Dermis blood vessel endothelial cell (primary cell): ENCODE data around the gene RASGRP2. TPM values are rescaled to one million over a fixed set of nuclear protein-coding genes. Genes with fewer than 3 reads are reported as not detected.
"Not testable (repeated sequence)": the region's sequence is repeated elsewhere in the genome, so short reads cannot be mapped to it uniquely, and the experiment has no call there.

Experiments
- DNase-seq: peaks from one replicate; pipeline ENCODE4 v3.0.0; 2010
- total RNA-seq: library from RNA; depleted of rRNA; stranded (reverse); fragments of >200 nt; gene quantifications from 2 replicates; pipeline ENCODE4 v1.2.3, GENCODE V29; 2014

The RASGRP2 gene
- total RNA-seq, 1 donor from 2014 or later, result 2.9 TPM

DNA sequence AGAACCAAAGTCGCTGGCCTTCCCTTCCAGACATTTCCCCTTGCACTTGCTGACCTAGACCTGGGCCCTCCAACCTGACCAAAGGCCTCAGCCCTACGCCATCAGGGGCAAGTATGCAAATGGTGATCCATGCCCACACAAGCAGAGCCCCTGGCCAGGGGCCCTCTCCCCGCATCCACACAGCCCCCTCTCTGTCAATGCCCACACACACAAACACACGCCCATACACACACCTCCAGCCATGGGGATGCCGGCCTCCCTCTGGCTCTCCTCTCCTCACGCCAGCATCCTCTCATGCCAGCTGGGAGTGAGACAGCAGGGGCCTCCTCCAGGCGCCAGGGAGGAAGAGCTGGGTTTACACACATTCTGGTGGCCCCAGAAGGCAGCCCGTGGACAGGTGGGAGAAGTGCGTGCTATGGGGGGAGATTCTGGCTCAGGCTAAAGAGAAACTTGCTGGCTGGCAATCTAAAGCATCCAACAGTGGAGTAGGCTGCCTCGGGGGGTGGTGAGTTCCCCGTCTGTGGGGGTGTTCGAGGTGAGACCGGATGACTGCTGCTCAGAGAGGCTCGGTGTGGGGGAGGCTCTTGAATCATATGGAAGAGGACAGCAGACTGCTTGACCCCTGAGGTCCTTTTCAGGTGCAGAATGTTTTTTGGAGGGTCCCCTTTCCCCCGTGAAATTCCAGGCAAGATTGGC, 25.7 kb downstream of the RASGRP2 start:
- DNase-seq, result no peak

DNA sequence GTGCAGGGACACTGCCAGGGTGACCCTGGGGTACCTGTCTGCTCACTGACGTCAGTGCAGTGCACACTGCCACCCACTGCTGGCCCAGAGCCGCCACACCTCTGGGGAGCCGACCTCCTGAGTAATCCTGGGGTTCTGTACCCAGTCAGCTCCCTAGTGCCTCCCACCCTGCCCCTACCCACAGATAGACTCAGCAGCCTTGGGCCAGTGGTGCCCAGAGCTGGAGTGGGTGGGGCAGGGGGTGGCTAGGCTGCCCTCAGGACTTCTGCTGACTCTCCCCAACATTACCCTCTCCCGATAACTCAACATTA, 26.7 kb downstream of the RASGRP2 start:
- no peak for DNase-seq

DNA sequence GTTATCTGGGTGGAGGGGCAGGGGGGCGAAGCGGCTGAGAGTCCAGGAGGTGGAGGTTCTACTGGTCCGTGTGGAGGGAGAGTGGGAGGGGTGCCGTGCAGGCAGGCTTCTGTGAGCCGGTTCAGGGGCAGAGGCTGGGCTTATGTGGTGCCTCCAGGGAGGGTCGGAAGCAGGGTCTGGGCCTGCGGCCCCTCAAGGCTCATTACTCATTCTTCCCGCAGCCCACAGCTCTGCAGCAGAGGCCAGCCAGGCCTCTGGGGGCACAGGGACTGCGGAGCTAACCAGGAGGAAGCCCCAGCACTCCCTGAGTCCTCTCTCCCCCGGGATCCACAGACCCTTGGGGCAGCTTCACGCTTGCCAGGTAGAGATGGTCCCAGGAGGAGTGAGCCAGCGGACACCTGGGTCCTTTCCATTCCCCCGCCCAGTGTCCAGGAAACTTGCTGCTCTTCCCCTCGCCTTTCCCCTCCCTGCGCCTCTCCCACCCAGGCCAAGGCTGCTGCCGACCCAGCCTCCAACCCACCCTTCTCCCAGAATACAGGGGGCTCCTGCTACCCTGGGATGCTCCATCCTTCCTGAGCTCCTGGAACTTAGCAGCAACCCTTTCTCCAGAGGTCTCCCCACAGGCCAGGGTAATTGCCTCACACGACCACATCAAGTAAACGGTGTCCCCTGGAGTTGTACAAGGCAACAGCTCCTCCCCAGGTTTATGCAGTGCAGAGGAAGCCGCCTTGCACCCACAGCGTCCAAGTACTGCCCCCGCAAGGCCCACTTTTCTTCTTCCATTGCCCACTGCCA, 27.3 kb downstream of the RASGRP2 start:
- DNase-seq, result no peak

- no peak for DNase-seq
Measured at GRCh38 chr11:64715756-64716472, 28.0 kb downstream of the RASGRP2 start.

GRCh38 chr11:64715110-64715509, 28.8 kb downstream of the RASGRP2 start:
- DNase-seq, result no peak

DNA sequence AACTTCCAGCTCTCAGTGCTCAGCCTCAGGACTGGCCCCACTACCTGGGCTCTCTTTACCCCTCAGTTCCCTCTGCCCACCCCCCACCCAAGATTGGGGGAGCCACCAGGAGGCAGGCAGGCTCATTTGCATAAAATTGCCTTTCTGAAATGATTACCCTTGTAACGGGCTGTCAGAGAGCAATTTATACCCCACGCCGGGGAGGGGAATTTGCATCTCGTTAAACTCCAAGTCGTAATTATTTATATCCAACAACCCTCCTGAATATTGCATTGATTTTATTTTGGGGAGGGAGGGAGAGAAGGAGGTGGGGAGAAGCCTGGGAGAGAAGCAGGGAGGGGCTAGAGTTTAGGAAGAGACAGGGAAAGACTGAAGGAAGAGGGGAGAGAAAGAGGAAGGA, 29.3 kb downstream of the RASGRP2 start:
- no peak for DNase-seq

GRCh38 chr11:64713781-64714363, 30.1 kb downstream of the RASGRP2 start:
- DNase-seq, result no peak

DNA sequence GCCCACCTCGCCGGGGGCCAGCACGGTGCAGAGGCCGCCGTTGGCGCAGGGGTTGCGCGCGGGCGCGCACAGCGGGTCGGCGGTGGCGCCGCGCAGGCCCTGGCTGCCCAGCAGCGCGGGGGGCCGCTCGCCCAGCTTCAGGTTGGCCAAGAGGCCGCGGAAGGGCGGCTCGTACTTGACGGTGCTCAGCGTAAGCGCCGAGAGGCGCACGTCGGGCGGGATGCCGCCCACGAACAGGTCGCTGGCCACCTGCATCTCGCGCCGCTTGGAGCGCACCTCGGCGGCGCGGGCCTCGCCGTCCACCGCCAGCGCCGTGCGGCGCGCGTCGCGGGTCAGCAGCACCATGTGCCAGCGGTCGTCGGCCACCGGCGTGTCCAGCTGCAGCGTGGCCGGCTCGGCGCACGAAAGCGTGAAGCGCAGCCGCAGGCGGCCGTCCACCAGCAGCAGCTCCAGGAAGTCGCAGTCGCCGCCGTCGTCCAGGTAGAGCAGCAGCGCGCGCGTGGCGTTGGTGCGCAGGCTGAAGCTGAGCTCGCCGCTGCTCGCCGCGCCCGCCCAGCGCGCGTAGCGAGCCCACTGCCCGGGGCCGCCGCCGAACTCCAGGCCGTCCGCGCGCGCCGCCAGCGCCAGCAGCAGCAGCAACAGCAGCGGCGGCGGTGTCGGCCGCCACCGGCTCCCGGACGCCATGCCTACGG, 30.8 kb downstream of the RASGRP2 start:
- peak; percentile 67 for DNase-seq

DNA sequence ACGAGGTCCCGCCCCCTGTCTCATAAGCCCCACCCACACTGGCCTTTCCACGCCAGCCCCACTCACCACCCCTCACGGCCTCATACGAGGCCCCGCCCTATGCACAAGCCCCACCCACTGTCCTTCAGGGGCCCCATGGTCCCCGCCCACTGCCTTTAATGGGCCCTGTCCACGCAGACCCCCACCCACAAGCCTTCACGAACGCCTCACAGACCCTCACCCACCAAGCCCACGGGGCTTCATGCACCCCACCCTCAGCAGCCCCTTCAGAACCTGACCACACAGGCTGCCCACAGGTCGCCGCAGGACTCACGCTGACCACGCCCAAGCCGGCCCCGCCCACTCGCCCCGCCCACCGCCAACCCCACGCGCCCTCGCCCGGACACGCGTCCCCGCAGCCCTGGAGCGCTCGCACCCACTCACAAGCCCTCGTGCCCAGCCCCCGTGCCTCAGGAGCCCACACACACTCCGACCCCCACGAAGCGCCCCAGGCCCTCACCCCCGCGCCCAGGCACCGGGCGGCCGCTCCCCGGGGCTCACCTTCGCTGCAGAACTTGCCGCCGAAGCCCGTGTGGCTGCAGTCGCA, 31.4 kb downstream of the RASGRP2 start:
- no peak for DNase-seq

GRCh38 chr11:64711956-64712362, 32.0 kb downstream of the RASGRP2 start:
- DNase-seq, result no peak

GRCh38 chr11:64711138-64711955, 32.6 kb downstream of the RASGRP2 start:
- DNase-seq, result no peak

DNA sequence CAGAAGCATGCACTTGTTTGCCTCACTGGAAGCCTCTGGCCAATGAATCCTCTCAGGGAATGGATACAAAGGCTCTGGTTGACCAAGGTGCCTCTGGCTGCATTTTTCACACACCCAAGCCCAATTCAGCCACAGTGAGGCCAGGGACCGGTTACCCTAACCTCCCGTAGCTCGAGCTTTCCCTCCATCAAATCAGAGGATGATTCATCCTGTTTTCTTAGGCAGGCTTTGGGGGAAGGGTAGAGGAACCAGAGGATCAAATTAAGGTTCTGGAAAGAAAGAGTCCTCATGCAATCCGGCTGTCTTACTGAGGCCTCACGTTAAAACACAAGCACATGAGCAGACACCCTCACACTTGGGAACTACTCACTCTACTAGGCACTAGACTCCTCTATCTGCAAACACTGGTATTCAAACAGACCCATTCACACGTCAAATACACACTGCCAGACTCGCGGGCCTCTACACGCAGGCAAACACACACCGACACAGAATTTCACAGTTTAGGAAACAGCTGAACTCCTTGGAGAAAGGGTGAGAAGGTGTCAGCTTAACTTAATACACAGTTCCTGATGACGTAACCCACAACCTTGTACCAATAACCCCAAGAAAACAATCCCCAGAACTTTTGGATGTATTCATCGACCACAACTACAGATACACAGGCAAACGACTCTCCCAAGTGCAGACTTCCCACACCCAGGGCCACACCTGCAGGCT, 33.4 kb downstream of the RASGRP2 start:
- DNase-seq, result no peak

GRCh38 chr11:64705501-64705900, 38.4 kb downstream of the RASGRP2 start:
- DNase-seq, result no peak

DNA sequence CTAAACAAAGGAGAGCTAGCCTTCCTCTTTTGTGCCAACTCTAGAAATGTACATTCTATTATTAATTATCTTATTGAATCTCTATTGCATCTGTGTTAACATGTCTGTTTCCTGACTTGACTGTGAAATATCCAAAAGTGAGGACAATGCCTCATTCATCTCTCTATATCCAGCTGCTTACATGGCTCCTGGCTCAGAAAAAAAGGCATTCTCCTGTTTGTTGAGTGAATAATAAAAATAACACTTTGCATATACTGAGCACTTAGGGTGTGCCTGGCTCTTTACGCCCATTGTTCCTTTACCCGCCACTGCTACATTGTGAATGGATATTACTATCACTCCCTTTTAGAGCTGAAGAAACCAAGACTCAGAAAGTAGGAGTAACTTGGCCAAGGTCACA, 40.9 kb downstream of the RASGRP2 start:
- no peak for DNase-seq

- not testable (repeated sequence) for DNase-seq
Measured at GRCh38 chr11:64701956-64702355, 42.0 kb downstream of the RASGRP2 start.

GRCh38 chr11:64698427-64698826, 45.5 kb downstream of the RASGRP2 start:
- no peak for DNase-seq

- no peak for DNase-seq
Measured at GRCh38 chr11:64697663-64698375, 46.1 kb downstream of the RASGRP2 start.

DNA sequence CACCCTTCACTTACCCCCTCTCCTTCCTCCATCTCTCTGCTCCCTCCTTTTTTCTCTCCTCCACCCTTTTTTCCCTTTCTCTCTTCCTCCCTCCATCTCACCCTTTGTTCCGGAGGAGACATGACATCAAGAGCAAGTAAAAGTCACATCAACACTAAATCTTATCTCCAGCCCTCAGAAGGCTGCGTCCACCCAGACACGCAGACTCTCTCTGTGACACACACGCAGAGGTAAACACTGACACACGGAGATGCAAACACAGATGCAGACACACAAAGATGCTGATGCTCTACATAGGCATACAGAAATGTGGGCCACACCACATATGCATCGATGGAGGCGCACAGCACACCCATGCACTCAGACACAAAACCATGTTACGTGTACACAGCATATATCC, 47.9 kb downstream of the RASGRP2 start:
- no peak for DNase-seq

- no peak for DNase-seq
Measured at GRCh38 chr11:64695548-64695947, 48.4 kb downstream of the RASGRP2 start.

- DNase-seq, result no peak
Measured at GRCh38 chr11:64694821-64695365, 49.0 kb downstream of the RASGRP2 start.
